Measurements from ENCODE around the gene CRYBG1. TPM values are rescaled to one million over a fixed set of nuclear protein-coding genes. Genes with fewer than 3 reads are reported as not detected.

CRYBG1 gene
- total RNA-seq, 1 experiment from 2014 or later = 10.7 TPM

GRCh38 chr6:106536357-106536756, 175.8 kb downstream of the CRYBG1 start:
- no peaks in the 10 kb centered on the region for H3K36me3 ChIP-seq (ENCODE audit: control insufficient read depth in 1 of 2, insufficient read depth in 2 of 2, low read length in 2 of 2)
- no peaks in the 10 kb centered on the region for H3K9me2 ChIP-seq (ENCODE audit: insufficient read depth)
- H3K79me2 ChIP-seq (ENCODE audit: insufficient read depth, low read length) = no peaks in the 10 kb centered on the region
- H3K27me3 ChIP-seq (ENCODE audit: insufficient read depth, low read length) = no peaks in the 10 kb centered on the region
- no peaks in the 10 kb centered on the region for H3K4me1 ChIP-seq (ENCODE audit: control insufficient read depth in 1 of 2, insufficient read depth in 2 of 2, low read length in 2 of 2)
- ChIA-PET CTCF (no interaction called here), RAD21 (ENCODE audit: low non-redundant PET in 1 of 2, low total read pairs in 2 of 2, uncharacterized antibody in 2 of 2, unreplicated experiment in 2 of 2) (no interaction called here), POLR2A (no interaction called here)
- H3K9ac ChIP-seq (ENCODE audit: low read length) = no peak overlapping the region
- H3K4me2 ChIP-seq (ENCODE audit: low read length) = no peak overlapping the region
- H4K20me1 ChIP-seq (ENCODE audit: insufficient read depth) = no peaks in the 10 kb centered on the region
- no peak overlapping the region for H3K4me3 ChIP-seq (replicated peaks in 1 of 2; ENCODE audit: low read depth in 1 of 2, low read length in 2 of 2)
- no peak overlapping the region for H3K27ac ChIP-seq (ENCODE audit: low read depth, low read length)
- no TSS peak for BruUV-seq (replicated peaks)
- TF ChIP-seq SP1 (IDR thresholded peaks at IDR 0.05; ENCODE audit: low read depth) (no peak), EZH2phosphoT487 (IDR thresholded peaks at IDR 0.05; ENCODE audit: borderline replicate concordance) (no peak), CEBPB (IDR thresholded peaks at IDR 0.05; ENCODE audit: low read depth) (no peak), ELF1 (IDR thresholded peaks at IDR 0.05; ENCODE audit: borderline replicate concordance, low read depth) (no peak), EZH2 (IDR thresholded peaks at IDR 0.05) (no peak), ATF3 (IDR thresholded peaks at IDR 0.05) (no peak), FOSL1 (IDR thresholded peaks at IDR 0.05; ENCODE audit: low read depth) (no peak), POLR2A (IDR thresholded peaks at IDR 0.05; ENCODE audit: borderline replicate concordance, extremely low read depth, insufficient read depth, insufficient read length) (no peak), ZFX (IDR thresholded peaks at IDR 0.05) (no peak), JUND (IDR thresholded peaks at IDR 0.05) (no peak), RAD21 (IDR thresholded peaks at IDR 0.05; ENCODE audit: low read depth) (no peak), YY1 (IDR thresholded peaks at IDR 0.05; ENCODE audit: extremely low read depth, insufficient replicate concordance, low read depth, low read length) (no peak), SRF (IDR thresholded peaks at IDR 0.05; ENCODE audit: low read depth) (no peak), ZBTB33 (IDR thresholded peaks at IDR 0.05; ENCODE audit: extremely low read depth, insufficient replicate concordance, low read length) (no peak), CBX3 (IDR thresholded peaks at IDR 0.05; ENCODE audit: low read depth) (no peak), EGR1 (IDR thresholded peaks at IDR 0.05; ENCODE audit: low read depth) (no peak), TCF7L2 (IDR thresholded peaks at IDR 0.05; ENCODE audit: borderline replicate concordance, extremely low read depth, insufficient read depth, insufficient read length) (no peak)
- H3K9me3 ChIP-seq (ENCODE audit: control insufficient read depth in 1 of 2, insufficient read depth in 1 of 2, low read depth in 1 of 2, low read length in 2 of 2) = no peaks in the 10 kb centered on the region
- no peak overlapping the region for H2AFZ ChIP-seq (ENCODE audit: low read depth, low read length, poor library complexity, severe bottlenecking)
- intact Hi-C loops (cut with micrococcal nuclease) = no loop called here
- ATAC-seq = no peak
- no peak for DNase-seq (ENCODE audit: low read depth, low spot score)

All from HCT116 (cell line).